ENCODE data around the gene TWIST2.

Gene TWIST2

GRCh38 chr2:238838786-238839327 is 9.0 kb upstream of the TWIST2 start:
- peaks cover 12% of the 10 kb centered on the region for H3K9me3 Mint-ChIP-seq
- TF ChIP-seq, protein P1, sequence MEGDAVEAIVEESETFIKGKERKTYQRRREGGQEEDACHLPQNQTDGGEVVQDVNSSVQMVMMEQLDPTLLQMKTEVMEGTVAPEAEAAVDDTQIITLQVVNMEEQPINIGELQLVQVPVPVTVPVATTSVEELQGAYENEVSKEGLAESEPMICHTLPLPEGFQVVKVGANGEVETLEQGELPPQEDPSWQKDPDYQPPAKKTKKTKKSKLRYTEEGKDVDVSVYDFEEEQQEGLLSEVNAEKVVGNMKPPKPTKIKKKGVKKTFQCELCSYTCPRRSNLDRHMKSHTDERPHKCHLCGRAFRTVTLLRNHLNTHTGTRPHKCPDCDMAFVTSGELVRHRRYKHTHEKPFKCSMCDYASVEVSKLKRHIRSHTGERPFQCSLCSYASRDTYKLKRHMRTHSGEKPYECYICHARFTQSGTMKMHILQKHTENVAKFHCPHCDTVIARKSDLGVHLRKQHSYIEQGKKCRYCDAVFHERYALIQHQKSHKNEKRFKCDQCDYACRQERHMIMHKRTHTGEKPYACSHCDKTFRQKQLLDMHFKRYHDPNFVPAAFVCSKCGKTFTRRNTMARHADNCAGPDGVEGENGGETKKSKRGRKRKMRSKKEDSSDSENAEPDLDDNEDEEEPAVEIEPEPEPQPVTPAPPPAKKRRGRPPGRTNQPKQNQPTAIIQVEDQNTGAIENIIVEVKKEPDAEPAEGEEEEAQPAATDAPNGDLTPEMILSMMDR (IDR thresholded peaks at IDR 0.05) = no peak
- no peak for DNase-seq
- peaks cover 40% of the 10 kb centered on the region for H3K27me3 Mint-ChIP-seq (ENCODE audit: low read depth, poor library complexity)
- no peak overlapping the region for H3K27ac Mint-ChIP-seq
- H3K4me3 Mint-ChIP-seq = no peak overlapping the region
- no peaks in the 10 kb centered on the region for H3K36me3 Mint-ChIP-seq (ENCODE audit: low read depth)
- peaks cover 11% of the 10 kb centered on the region for H3K4me1 Mint-ChIP-seq

DNA sequence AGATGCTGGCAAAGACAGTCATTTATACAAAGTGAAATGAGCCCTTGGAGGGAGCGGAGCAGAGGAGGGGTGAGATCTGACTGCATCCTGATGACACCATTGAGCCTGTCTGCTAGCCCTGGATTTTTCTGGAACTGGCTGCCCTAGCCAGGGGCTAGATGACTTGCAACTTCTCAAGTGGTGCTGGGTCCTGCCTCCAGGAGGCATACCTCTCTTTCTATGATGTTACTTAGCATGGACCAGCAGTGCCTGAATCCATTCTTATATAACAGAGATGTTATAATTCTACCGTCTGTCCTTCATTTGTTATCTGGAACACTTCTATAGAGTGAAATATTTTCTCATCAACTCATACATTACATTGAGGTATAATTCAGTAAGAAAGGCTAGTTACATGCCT is 8.5 kb upstream of the TWIST2 start:
- TF ChIP-seq, protein P1 (IDR thresholded peaks at IDR 0.05) = no peak
- Mint-ChIP-seq H3K36me3 (ENCODE audit: low read depth) (no peaks in the 10 kb centered on the region), H3K4me3 (no peak overlapping the region), H3K4me1 (peaks cover 5% of the 10 kb centered on the region), H3K27me3 (ENCODE audit: low read depth, poor library complexity) (peaks cover 43% of the 10 kb centered on the region), H3K27ac (no peak overlapping the region), H3K9me3 (peaks cover 12% of the 10 kb centered on the region)
- DNase-seq = no peak

DNA sequence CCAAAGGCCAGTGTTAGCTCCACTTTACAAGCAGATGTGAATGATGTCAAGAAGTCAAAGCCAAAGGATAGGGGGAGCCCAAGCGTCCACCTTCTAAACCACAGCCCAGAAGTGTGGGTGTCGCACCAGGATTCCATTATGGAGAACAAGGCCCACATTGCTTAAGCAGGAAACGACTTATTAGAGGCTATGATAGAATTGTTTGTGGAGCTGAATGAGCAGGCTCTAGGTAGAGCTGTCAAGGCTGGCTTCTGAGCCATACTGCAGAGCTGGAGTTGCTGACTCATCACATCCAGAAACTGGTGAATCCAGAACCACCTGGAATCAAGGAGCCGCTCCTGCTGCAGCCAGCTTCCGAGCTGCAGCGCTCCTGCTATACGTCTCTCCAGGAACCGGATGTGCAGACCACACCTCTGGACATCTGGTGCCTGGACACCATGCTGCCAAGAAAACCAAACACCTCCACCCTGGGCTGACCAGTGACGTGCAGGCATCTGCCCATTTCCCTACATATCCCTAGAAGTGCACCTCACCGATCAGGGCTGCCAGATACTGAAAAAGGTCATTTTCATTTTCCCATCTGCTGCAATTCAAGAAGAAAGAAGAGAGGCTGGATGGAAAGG is 6.2 kb upstream of the TWIST2 start:
- peaks cover 54% of the 10 kb centered on the region for H3K27me3 Mint-ChIP-seq (ENCODE audit: low read depth, poor library complexity)
- no peak for DNase-seq

DNA sequence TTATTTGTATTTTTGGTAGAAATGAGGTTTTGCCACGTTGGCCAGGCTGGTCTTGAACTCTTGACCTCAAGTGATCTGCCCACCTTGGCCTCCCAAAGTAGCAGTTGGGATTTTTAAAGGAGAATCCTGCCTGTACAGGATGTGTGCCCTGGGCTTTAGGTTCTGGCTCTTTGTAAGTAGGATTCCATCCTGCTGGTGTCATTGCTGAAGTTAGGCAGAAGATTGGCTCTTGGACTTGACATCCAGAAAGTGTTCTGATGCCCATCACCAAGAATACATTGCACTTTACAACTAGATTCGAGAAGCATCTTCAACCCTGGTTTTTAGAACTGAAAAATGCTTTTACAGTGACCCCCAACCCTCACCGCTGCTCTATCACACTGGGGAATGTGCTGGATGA is 4.4 kb upstream of the TWIST2 start:
- Mint-ChIP-seq H3K27me3 (ENCODE audit: low read depth, poor library complexity) (peaks cover 57% of the 10 kb centered on the region), H3K27ac (no peak overlapping the region), H3K4me3 (no peak overlapping the region), H3K36me3 (ENCODE audit: low read depth) (no peaks in the 10 kb centered on the region), H3K4me1 (peaks cover 10% of the 10 kb centered on the region), H3K9me3 (peaks cover 12% of the 10 kb centered on the region)
- TF ChIP-seq, protein P1 (IDR thresholded peaks at IDR 0.05) = no peak
- no peak for DNase-seq

More for the DNA sequence above, 6.2 kb upstream of the TWIST2 start:
- peaks cover 12% of the 10 kb centered on the region for H3K9me3 Mint-ChIP-seq
- TF ChIP-seq, protein P1 (IDR thresholded peaks at IDR 0.05) = no peak
- peaks cover 10% of the 10 kb centered on the region for H3K4me1 Mint-ChIP-seq
- no peak overlapping the region for H3K4me3 Mint-ChIP-seq
- no peak overlapping the region for H3K27ac Mint-ChIP-seq
- H3K36me3 Mint-ChIP-seq (ENCODE audit: low read depth) = no peaks in the 10 kb centered on the region

- TF ChIP-seq, protein P1 (IDR thresholded peaks at IDR 0.05) = no peak
- Mint-ChIP-seq H3K9me3 (no peaks in the 10 kb centered on the region), H3K36me3 (ENCODE audit: low read depth) (no peaks in the 10 kb centered on the region), H3K4me3 (peak overlapping the region; percentile 70), H3K4me1 (peaks cover 22% of the 10 kb centered on the region), H3K27ac (no peak overlapping the region), H3K27me3 (ENCODE audit: low read depth, poor library complexity) (peaks cover 72% of the 10 kb centered on the region)
- no peak for DNase-seq
These were observed 2.1 kb upstream of the TWIST2 start for GRCh38 chr2:238845583-238846377.
